ENCODE data around the gene HNF4A. TPM values are rescaled to one million over a fixed set of nuclear protein-coding genes. Genes with fewer than 3 reads are reported as not detected.

HNF4A gene
- total RNA-seq, 1 donor from 2014 or later = not detected

GRCh38 chr20:44331201-44331600, 24.3 kb upstream of the HNF4A start:
- no peak overlapping the region for H3K27ac ChIP-seq
- peaks cover 7% of the 10 kb centered on the region for H3K4me1 ChIP-seq
- H3K9me3 ChIP-seq = no peaks in the 10 kb centered on the region
- no peaks in the 10 kb centered on the region for H3K27me3 ChIP-seq
- H3K4me3 ChIP-seq = no peak overlapping the region
- no peaks in the 10 kb centered on the region for H3K36me3 ChIP-seq
- intact Hi-C loops (cut with DNase I) = no loop called here
- DNase-seq (ENCODE audit: extremely low spot score in 2 of 2) = no peak
- TF ChIP-seq POLR2AphosphoS5 (IDR thresholded peaks at IDR 0.05; ENCODE audit: insufficient read depth in 1 of 2, low read depth in 1 of 2) (no peak), POLR2A (IDR thresholded peaks at IDR 0.05) (no peak), CTCF (IDR thresholded peaks at IDR 0.05) (no peak)

- no peaks in the 10 kb centered on the region for H3K27me3 ChIP-seq
- intact Hi-C loops (cut with DNase I) = no loop called here
- TF ChIP-seq POLR2AphosphoS5 (IDR thresholded peaks at IDR 0.05; ENCODE audit: insufficient read depth in 1 of 2, low read depth in 1 of 2) = no peak
- TF ChIP-seq POLR2A (IDR thresholded peaks at IDR 0.05) = no peak
- no peak for TF ChIP-seq CTCF (IDR thresholded peaks at IDR 0.05)
Observed at GRCh38 chr20:44334306-44334705, 21.2 kb upstream of the HNF4A start.

DNA sequence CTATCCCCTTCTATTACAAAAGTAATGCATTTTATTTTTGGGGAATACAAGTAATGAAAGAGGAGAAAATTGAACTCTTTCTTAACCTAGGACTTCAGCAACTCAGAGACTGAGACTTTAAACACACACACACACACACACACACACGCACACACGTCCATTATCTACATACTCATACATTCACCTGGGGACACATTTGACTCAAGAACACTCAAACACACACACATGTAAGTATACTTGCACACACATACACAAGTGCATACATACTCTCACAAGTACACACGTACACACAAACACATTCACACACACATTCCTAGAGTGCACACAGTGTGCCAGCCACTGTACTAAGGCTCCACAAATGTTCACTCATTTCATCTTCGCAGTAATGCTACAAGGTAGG, 20.8 kb upstream of the HNF4A start:
- H3K27me3 ChIP-seq = no peaks in the 10 kb centered on the region
- no peak overlapping the region for H3K27ac ChIP-seq
- intact Hi-C loops (cut with DNase I) = no loop called here

More at GRCh38 chr20:44334306-44334705, 21.2 kb upstream of the HNF4A start:
- Histone ChIP-seq H3K27ac (no peak overlapping the region), H3K36me3 (no peaks in the 10 kb centered on the region), H3K9me3 (no peaks in the 10 kb centered on the region), H3K4me3 (no peak overlapping the region), H3K4me1 (no peaks in the 10 kb centered on the region)
- DNase-seq (ENCODE audit: extremely low spot score in 2 of 2) = no peak

GRCh38 chr20:44335675-44336074, 19.8 kb upstream of the HNF4A start:
- Histone ChIP-seq H3K36me3 (no peaks in the 10 kb centered on the region), H3K27me3 (no peaks in the 10 kb centered on the region), H3K4me3 (no peak overlapping the region), H3K9me3 (no peaks in the 10 kb centered on the region), H3K4me1 (no peaks in the 10 kb centered on the region), H3K27ac (no peak overlapping the region)
- DNase-seq (ENCODE audit: extremely low spot score in 2 of 2) = no peak
- no peak for TF ChIP-seq POLR2A (IDR thresholded peaks at IDR 0.05)
- no peak for TF ChIP-seq POLR2AphosphoS5 (IDR thresholded peaks at IDR 0.05; ENCODE audit: insufficient read depth in 1 of 2, low read depth in 1 of 2)
- TF ChIP-seq CTCF (IDR thresholded peaks at IDR 0.05) = no peak
- intact Hi-C loops (cut with DNase I) = no loop called here

More for the DNA sequence above, 20.8 kb upstream of the HNF4A start:
- Histone ChIP-seq H3K36me3 (no peaks in the 10 kb centered on the region), H3K4me3 (no peak overlapping the region), H3K9me3 (no peaks in the 10 kb centered on the region), H3K4me1 (no peaks in the 10 kb centered on the region)
- DNase-seq (ENCODE audit: extremely low spot score in 2 of 2) = no peak
- TF ChIP-seq CTCF (IDR thresholded peaks at IDR 0.05) (no peak), POLR2A (IDR thresholded peaks at IDR 0.05) (no peak), POLR2AphosphoS5 (IDR thresholded peaks at IDR 0.05; ENCODE audit: insufficient read depth in 1 of 2, low read depth in 1 of 2) (no peak)

GRCh38 chr20:44336086-44336485, 19.4 kb upstream of the HNF4A start:
- no peak for DNase-seq (ENCODE audit: extremely low spot score in 2 of 2)
- Histone ChIP-seq H3K9me3 (no peaks in the 10 kb centered on the region), H3K4me3 (no peak overlapping the region), H3K27me3 (no peaks in the 10 kb centered on the region), H3K27ac (no peak overlapping the region), H3K36me3 (no peaks in the 10 kb centered on the region), H3K4me1 (no peaks in the 10 kb centered on the region)
- intact Hi-C loops (cut with DNase I) = no loop called here
- TF ChIP-seq CTCF (IDR thresholded peaks at IDR 0.05) = no peak
- no peak for TF ChIP-seq POLR2A (IDR thresholded peaks at IDR 0.05)
- TF ChIP-seq POLR2AphosphoS5 (IDR thresholded peaks at IDR 0.05; ENCODE audit: insufficient read depth in 1 of 2, low read depth in 1 of 2) = no peak
